NCI-H1105 (cell line): ENCODE measurements around the gene SUDS3.

Experiments
- DNase-seq: peaks from one replicate; lab custom pipeline; 2025; lab: John Stamatoyannopoulos, UW

SUDS3 gene

GRCh38 chr12:118455327-118455726 is 79.0 kb downstream of the SUDS3 start:
- no peak for DNase-seq

DNA sequence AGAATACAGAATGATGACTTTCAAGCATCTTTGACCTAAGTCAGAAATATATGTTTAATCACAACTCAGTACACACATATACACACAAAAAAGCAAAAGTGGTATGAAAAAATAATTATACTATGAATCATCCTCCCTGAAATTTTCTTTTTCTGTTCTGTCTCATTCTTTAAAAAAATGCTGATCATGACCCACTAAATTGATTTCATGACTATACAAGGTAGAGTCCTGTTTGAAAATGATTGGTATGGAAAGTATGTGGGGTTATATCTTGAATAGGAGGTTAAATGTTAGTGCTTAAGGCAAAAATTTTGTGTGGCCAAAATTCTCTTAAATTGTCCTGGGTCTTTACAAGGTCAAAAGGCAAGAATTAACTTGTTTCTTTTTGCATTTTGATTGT is 80.4 kb downstream of the SUDS3 start:
- no peak for DNase-seq

GRCh38 chr12:118459110-118459509 is 82.8 kb downstream of the SUDS3 start:
- no peak for DNase-seq

GRCh38 chr12:118463677-118464076 is 87.3 kb downstream of the SUDS3 start:
- DNase-seq: no peak

DNA sequence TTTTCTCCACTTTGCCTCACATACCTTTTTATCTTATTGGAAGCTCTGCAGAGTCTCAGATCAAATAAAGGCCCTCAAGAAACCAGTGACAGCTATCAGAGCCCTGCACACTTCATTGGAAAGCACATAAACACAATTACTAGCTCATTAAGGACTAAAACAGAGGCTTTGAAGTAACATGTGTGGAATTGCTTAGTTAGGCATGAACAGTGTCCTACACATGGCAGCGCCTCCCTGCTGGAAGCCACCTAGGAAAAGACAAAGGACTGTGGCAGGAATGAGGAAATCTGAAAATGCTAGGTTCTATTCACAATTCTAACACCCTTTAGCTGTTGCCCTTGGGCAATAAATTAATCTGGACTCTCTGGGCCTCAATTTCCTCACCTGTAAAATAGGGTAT is 89.4 kb downstream of the SUDS3 start:
- no peak for DNase-seq
